ENCODE measurements around the gene CEP112. TPM values are rescaled to one million over a fixed set of nuclear protein-coding genes. Genes with fewer than 3 reads are reported as not detected.
"Not testable (repeated sequence)": the region's sequence is repeated elsewhere in the genome, so short reads cannot be mapped to it uniquely, and the experiment has no call there.

CEP112 gene
- polyA plus RNA-seq, 4 donors: 12.5 to 17.6 (median 15.9) TPM

GRCh38 chr17:65707780-65708179 is 484.2 kb downstream of the CEP112 start:
- DNase-seq (ENCODE audit: low read depth in 4 of 4, low spot score in 3 of 4): no peak

GRCh38 chr17:65704731-65705130 is 487.2 kb downstream of the CEP112 start:
- no peak for DNase-seq (ENCODE audit: low read depth in 4 of 4, low spot score in 3 of 4)

- no peak for DNase-seq (ENCODE audit: low read depth in 4 of 4, low spot score in 3 of 4)
These were observed 488.0 kb downstream of the CEP112 start for GRCh38 chr17:65703891-65704290.

- no peak for DNase-seq (ENCODE audit: low read depth in 4 of 4, low spot score in 3 of 4)
These were observed 492.5 kb downstream of the CEP112 start for GRCh38 chr17:65699459-65699858.

- no peak for DNase-seq (ENCODE audit: low read depth in 4 of 4, low spot score in 3 of 4)
These were observed 493.4 kb downstream of the CEP112 start for GRCh38 chr17:65698381-65699061.

- DNase-seq (ENCODE audit: low read depth in 4 of 4, low spot score in 3 of 4): no peak
These were observed 494.3 kb downstream of the CEP112 start for GRCh38 chr17:65697661-65698060.

GRCh38 chr17:65696739-65697394 is 495.1 kb downstream of the CEP112 start:
- DNase-seq (ENCODE audit: low read depth in 4 of 4, low spot score in 3 of 4): no peak

- DNase-seq (ENCODE audit: low read depth in 4 of 4, low spot score in 3 of 4): no peak
These were observed 497.3 kb downstream of the CEP112 start for GRCh38 chr17:65694601-65695000.

GRCh38 chr17:65690626-65691310 is 501.2 kb downstream of the CEP112 start:
- DNase-seq (ENCODE audit: low read depth in 4 of 4, low spot score in 3 of 4): no peak

- DNase-seq (ENCODE audit: low read depth in 4 of 4, low spot score in 3 of 4): no peak
These were observed 503.6 kb downstream of the CEP112 start for GRCh38 chr17:65688307-65688706.

GRCh38 chr17:65685110-65685509 is 506.8 kb downstream of the CEP112 start:
- no peak for DNase-seq (ENCODE audit: low read depth in 4 of 4, low spot score in 3 of 4)

GRCh38 chr17:65684631-65685030 is 507.3 kb downstream of the CEP112 start:
- no peak for DNase-seq (ENCODE audit: low read depth in 4 of 4, low spot score in 3 of 4)

- DNase-seq (ENCODE audit: low read depth in 4 of 4, low spot score in 3 of 4): no peak
These were observed 508.5 kb downstream of the CEP112 start for GRCh38 chr17:65683428-65683827.

GRCh38 chr17:65681763-65682162 is 510.2 kb downstream of the CEP112 start:
- not testable (repeated sequence) for DNase-seq (ENCODE audit: low read depth in 4 of 4, low spot score in 3 of 4)

GRCh38 chr17:65679165-65679845 is 512.6 kb downstream of the CEP112 start:
- no peak for DNase-seq (ENCODE audit: low read depth in 4 of 4, low spot score in 3 of 4)

GRCh38 chr17:65678546-65678945 is 513.4 kb downstream of the CEP112 start:
- no peak for DNase-seq (ENCODE audit: low read depth in 4 of 4, low spot score in 3 of 4)

GRCh38 chr17:65677932-65678331 is 514.0 kb downstream of the CEP112 start:
- no peak for DNase-seq (ENCODE audit: low read depth in 4 of 4, low spot score in 3 of 4)

- no peak for DNase-seq (ENCODE audit: low read depth in 4 of 4, low spot score in 3 of 4)
These were observed 517.5 kb downstream of the CEP112 start for GRCh38 chr17:65674246-65675045.

GRCh38 chr17:65670667-65671371 is 521.1 kb downstream of the CEP112 start:
- DNase-seq (ENCODE audit: low read depth in 4 of 4, low spot score in 3 of 4): no peak

GRCh38 chr17:65668211-65668610 is 523.7 kb downstream of the CEP112 start:
- DNase-seq (ENCODE audit: low read depth in 4 of 4, low spot score in 3 of 4): no peak
